GM10847 (cell line): ENCODE data around the gene OCA2.

Experiments
- POLR2A ChIP-seq: IDR thresholded peaks from 2 replicates; pipeline ENCODE4 v1.6.1; 2011; ENCODE audit not compliant: insufficient read length; ENCODE audit errors: extremely low read depth

The OCA2 gene

GRCh38 chr15:27741226-27741860 lies 357.8 kb downstream of the OCA2 start:
- no peak for TF ChIP-seq POLR2A

- TF ChIP-seq POLR2A, result no peak
Observed at GRCh38 chr15:27734785-27735495, 364.2 kb downstream of the OCA2 start.

- no peak for TF ChIP-seq POLR2A
Observed at GRCh38 chr15:27731776-27732175, 367.3 kb downstream of the OCA2 start.

- no peak for TF ChIP-seq POLR2A
Observed at GRCh38 chr15:27730868-27731267, 368.2 kb downstream of the OCA2 start.

GRCh38 chr15:27725731-27726130 lies 373.4 kb downstream of the OCA2 start:
- TF ChIP-seq POLR2A, result no peak

GRCh38 chr15:27723821-27724220 lies 375.3 kb downstream of the OCA2 start:
- TF ChIP-seq POLR2A, result no peak

- TF ChIP-seq POLR2A, result no peak
Observed at GRCh38 chr15:27722102-27722501, 377.0 kb downstream of the OCA2 start.

- TF ChIP-seq POLR2A, result no peak
Observed at GRCh38 chr15:27714675-27715074, 384.4 kb downstream of the OCA2 start.

GRCh38 chr15:27707257-27707656 lies 391.9 kb downstream of the OCA2 start:
- TF ChIP-seq POLR2A, result no peak

- no peak for TF ChIP-seq POLR2A
Observed at GRCh38 chr15:27706300-27706699, 392.8 kb downstream of the OCA2 start.

- no peak for TF ChIP-seq POLR2A
Observed at GRCh38 chr15:27705056-27705455, 394.1 kb downstream of the OCA2 start.
